HG03095 (cell line): ENCODE results near the gene PSAP.

Experiments used
- ATAC-seq: cut with Tn5 transposase; IDR thresholded peaks from one replicate; pipeline ENCODE4 v1.9.1; 2021; ENCODE audit warnings: moderate library complexity; ENCODE audit not compliant: unreplicated experiment

The PSAP gene

GRCh38 chr10:71829896-71830295, 21.2 kb downstream of the PSAP start:
- no peak for ATAC-seq

DNA sequence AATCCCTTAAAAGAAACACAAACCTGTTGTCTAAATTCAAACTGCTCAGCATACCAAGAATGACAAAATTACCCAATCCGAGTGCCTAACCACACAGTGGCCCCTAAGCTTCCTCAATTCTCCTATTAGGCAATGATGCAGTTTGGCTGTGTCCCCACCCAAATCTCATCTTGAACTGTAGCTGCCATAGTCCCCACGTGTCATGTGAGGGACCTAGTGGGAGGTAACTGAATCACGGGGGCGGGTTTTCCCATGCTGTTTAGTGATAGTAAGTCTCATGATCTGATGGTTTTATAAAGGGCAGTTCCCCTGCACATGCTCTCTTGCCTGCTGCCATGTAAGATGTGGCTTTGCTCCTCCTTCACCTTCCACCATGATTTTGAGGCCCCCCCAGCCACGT, 21.9 kb downstream of the PSAP start:
- ATAC-seq: no peak

DNA sequence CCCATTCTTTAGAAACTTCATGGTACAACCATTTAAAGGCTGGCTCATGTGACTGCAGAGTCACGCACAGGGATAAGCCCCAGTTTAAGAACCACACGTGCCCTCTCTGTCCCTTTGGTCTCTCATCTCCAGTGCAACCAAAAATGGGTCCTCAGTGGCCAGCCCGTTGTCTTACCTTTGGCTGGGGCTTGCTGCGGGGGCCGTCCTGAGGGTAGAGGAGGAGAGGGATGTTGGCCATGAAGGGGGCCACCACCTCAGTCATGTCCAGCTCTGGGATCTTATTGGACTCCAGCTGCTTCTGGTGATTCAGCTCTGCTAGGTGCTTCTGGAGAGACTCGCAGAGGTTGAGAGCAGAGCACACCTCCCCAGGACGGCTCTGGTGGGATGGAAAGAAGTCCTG, 22.3 kb downstream of the PSAP start:
- ATAC-seq: no peak

DNA sequence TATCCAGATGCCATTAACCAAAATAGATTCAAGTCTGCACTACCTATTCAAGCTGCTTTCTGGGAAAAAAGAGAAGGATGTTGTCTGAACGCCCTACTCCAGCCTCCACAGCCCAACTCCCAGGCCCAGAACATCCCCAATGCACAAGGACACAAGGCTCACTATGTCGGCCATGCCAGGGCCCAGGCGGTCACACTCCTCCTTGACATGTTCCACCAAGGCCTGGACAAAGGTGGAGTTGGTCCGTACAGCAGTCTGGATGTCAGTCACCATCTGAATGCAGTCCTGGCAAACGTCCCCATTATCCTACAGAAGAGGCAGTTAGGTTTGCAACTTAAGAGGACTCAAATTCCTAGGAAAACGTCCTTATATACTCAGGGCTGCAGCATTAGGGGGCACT, 23.2 kb downstream of the PSAP start:
- no peak for ATAC-seq

DNA sequence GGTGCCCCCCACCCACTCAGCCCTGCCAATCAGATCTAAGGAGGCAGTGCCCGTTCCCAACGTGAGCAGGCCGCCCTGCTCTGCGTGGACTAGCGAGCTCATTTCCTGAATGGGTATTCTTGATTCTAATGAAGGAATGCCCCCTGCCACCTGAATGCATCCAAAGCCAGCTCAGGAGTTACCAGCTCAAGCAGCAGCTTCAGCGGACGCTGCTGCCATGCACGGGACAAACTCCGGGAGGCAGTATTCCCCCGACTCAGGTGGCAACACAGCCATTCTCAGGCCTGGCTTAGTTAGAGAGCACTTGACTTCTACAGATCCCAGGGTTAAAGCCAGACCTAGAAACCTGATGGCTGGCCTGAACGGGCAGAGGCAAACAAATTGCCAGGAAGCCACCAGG, 25.8 kb downstream of the PSAP start:
- ATAC-seq: no peak

DNA sequence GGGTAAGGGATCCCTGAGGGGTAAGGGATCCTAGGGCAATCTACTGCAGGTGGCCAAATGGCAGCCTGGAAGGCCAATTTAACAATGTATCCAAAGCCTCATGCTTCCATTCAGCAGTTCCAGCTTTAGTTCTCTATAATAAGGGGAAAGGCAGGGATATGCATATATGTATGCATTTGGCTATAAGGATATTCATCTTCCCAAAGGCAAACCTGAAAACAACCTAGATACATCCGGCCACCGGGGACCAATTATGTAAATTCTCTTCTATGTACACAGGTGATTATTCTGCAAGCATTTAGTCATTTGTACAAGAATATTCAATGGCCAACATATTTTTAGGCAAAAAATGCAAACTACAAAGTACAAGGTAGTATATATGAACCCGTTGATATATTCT, 26.7 kb downstream of the PSAP start:
- ATAC-seq: no peak

- no peak for ATAC-seq
These were observed 27.7 kb downstream of the PSAP start for GRCh38 chr10:71823356-71823755.

DNA sequence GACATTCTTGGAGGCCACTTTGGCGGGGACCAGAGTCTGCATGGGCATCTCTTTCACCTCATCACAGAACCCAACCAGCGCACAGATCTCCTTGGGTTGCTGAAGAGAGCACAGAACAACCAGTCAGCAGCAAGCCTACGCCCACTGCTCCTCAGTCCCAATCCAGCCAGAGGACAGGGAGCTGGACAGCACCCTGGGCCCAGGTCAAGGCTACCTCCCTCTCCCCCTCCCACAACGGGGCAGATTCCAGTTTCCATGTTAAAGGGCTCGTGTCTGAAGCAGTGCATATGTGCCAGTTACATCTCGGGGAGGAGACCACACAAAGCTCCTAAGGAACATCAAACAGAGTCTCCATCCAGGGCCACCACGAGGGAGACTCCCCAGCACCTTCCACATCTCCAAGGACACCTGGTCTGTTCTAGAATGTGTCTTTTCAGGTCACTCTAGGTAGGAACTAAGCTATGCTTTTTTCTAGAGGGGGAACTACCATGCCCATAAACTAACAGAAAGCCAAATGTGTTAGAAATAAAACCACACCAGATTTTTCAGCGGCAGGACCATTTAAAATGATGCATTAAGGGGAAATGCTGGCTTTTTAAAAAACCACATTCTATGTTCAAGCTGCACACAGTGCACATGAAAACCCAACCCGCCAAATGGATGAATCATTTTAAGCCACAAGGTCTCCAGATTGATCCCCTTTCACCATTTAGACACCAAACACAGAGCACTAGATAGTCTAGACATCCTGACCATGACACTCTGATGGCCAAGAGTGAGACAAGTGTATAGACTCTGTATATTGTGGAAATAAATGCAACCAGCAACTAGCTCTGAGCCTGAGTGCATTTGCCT, 28.9 kb downstream of the PSAP start:
- ATAC-seq: no peak

GRCh38 chr10:71820966-71821365, 30.1 kb downstream of the PSAP start:
- no peak for ATAC-seq

DNA sequence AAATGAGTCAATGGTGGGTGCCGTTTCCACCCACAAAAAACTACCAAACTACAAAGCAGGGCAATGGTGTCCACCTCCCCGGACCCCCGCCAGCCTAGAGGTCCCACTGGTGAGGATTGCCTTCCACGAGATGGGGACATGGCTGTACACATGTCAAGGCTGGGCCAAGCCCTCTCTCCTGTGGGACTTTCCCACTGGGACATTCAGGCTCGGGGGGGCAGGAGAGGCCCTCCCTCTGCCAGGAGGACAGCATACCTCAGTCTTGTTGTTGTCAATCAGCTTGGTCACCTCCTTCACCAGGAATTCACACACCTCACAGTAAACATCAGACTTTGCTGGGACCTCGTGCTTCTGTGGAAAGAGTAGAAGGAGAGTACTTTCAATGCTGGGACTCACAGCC, 31.1 kb downstream of the PSAP start:
- ATAC-seq: no peak

DNA sequence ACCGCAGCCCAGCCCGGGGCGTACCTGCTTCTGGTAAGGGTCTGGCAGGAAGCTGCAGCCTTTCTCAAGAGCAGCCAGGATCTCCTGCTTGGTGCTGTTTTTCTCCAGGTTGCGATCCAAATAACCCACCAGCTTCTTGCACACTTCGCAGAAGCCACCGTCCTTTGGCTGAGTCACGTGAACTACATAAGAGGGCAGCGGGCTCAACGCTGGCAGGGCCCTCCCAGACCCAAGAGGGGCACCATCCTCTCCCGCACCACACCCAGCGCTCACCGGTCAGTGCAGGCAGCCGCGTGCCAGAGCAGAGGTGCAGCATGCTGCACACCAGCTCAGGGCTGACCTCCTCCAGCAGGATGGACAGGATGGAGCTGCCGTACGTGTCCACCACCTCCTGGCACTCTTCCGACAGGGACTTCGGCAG, 31.6 kb downstream of the PSAP start:
- ATAC-seq: no peak

- ATAC-seq: no peak
These were observed 32.3 kb downstream of the PSAP start for GRCh38 chr10:71818674-71819260.

DNA sequence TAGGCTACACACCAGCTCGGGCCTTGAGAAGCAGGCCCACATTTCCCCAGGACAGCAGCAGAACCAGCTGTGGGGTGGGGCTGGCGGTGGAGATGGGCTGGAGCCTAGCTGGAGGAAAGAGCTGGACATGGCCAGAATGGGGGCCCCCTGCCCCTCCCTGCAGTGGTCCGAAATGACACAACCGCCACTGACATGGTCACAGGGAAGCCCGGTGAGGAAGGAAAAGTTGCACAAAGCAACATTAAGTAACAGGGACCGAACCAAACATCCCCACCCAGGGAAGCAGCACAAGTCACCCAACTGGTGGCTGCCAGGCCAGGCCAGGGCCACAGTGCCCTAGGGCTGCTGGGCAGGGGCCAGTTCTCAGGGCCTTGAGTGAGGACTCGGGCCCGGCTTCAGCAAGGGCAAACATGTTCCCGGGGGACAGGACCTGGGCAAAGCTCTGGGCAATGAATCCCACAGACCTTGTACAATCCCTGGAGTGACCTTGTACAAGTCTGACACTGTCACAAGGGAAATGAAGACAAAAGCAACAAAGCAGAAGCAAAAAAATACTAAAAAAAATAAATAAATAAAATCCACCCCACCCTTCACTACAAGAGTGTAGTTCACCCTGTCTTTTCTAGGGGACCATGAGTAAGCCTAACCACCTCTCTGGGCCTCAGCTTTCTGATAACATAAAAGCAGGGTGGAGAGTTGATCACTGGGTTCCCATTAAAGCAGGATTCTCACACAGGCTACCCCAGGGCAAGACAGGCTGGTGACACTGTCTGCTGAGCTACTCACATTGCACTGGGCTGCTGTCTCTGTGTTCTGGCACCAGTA, 33.0 kb downstream of the PSAP start:
- no peak for ATAC-seq

DNA sequence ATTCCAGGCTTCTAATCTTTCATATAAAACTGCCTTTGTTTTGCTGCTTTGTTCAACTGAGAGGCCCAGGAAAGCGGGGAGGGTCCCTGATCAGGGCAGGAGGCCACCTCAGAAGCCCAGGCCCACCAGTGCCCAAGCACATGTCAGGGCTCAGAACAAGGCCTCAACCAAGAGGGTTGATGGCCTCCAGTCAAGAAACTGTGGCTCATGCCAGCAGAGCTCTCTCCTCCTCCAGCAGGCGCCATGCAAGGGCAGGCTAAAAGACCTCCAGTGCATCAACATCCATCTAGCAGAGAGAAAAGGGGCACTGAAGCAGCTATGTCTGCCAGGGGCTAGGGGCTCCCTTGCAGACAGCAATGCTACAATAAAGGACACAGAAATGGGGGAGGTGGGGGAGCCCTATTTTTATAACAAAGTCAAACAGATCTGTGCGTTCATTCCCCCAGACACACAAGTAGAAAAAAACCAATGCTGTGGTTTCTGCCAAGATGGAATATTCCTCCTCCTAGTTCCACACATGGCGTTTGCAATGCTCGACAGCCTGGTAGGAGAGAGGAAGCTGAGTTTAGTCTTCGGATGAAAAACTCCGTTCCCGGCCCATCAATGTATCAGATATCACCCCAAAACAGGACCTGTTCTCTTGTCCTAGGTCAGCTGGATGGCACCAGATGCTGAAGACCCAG, 34.0 kb downstream of the PSAP start:
- ATAC-seq: no peak

DNA sequence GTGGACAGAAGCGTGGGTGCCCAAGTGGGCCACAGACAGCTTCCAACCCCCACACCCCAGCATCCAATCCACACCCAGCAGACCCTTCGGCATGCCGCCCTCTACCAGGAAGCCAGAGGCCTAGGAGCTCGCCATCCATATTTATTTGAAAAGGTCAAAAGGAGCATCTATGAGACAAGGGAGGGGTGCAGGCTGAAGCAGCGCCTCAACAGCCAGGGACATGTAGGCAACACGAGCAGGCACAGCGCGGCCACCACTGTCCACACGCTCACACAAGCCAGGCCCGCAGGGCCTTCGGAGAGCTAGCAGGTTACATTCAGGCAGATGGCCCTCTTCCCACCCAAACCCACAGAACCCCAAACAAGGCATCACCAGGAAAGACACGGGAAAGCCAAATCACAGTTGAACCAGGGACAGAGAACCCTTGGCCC, 34.6 kb downstream of the PSAP start:
- ATAC-seq: no peak

GRCh38 chr10:71815515-71816130, 35.4 kb downstream of the PSAP start:
- no peak for ATAC-seq

DNA sequence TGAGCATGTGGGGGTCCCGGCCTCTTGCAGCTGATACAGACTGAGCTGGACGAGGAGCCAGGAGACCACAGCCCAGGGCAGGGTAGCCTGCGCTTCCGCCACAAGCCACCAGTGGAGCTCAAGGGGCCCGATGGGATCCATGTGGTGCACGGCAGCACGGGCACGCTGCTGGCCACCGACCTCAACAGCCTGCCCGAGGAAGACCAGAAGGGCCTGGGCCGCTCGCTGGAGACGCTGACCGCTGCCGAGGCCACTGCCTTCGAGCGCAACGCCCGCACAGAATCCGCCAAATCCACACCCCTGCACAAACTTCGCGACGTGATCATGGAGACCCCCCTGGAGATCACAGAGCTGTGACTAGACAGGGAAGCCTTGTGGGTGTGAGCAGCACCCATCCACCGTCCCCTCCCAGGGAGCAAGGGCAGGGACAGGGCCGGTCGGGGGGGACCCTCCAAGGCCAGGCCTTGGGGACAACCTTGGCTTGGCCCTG, 36.1 kb downstream of the PSAP start:
- ATAC-seq: no peak

GRCh38 chr10:71812913-71813590, 38.0 kb downstream of the PSAP start:
- ATAC-seq: no peak

DNA sequence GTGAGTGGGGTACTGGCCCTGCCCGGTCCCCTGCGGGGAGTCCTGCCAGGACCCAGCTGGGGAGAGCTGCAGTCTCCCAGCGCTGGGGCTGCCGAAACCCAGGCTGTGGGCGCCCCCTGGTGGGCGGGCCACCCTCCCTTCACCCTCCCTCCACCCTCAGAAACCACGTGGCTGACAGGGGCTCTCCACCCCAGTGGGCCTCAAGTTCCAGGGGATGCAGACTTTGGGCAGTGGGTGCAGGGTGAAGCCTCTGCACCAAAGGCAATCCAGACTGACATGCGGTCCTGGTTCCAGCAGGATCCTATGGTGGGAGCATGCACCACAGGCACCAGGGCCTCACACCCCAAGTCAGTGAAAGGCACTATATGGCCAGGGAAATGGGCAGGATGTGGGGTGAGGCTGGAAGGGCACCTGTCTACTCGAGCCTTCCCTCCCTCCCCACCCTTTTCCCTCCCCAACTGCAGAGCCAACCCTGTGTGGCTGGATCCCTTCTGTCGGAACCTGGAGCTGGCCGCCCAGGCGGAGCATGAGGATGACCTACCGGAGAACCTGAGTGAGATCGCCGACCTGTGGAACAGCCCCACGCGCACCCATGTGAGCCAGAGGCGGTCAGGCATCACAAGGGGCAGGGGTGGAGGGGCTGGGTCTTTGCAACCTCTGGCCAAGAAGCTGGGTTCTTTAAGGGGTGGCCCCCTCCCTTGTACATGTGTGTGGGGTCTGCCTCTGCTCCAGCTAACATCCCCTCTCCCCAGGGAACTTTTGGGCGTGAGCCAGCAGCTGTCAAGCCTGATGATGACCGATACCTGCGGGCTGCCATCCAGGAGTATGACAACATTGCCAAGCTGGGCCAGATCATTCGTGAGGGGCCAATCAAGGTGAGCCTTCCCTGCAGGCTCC, 38.8 kb downstream of the PSAP start:
- ATAC-seq: peak; percentile 54
